ENCODE results near the gene ZNF534. TPM values are rescaled to one million over a fixed set of nuclear protein-coding genes. Genes with fewer than 3 reads are reported as not detected.
"Not testable (repeated sequence)": the region's sequence is repeated elsewhere in the genome, so short reads cannot be mapped to it uniquely, and the experiment has no call there.

The ZNF534 gene

GRCh38 chr19:52500474-52500873, 71.5 kb downstream of the ZNF534 start:
- not testable (repeated sequence) for H2AK5ac ChIP-seq (ENCODE audit: low read depth, low read length); H2BK120ac ChIP-seq (ENCODE audit: low read depth, low read length); H2BK15ac ChIP-seq (ENCODE audit: low read length); H4K8ac ChIP-seq (ENCODE audit: low read depth, low read length); H3K18ac ChIP-seq (ENCODE audit: low read length); H3K4me2 ChIP-seq (ENCODE audit: insufficient read depth, low read length, poor library complexity, severe bottlenecking); H3K9me3 ChIP-seq (replicated peaks in 1 of 2; ENCODE audit: control insufficient read depth in 2 of 2, insufficient read depth in 1 of 2, low read depth in 1 of 2, low read length in 2 of 2); H3K9ac ChIP-seq (ENCODE audit: low read depth, low read length, poor library complexity); H3K36me3 ChIP-seq (replicated peaks in 1 of 2; ENCODE audit: control insufficient read depth in 2 of 2, insufficient read depth in 2 of 2, low read length in 2 of 2); H3K4me3 ChIP-seq (ENCODE audit: low read length in 2 of 2); DNase-seq (ENCODE audit: low spot score); H2BK12ac ChIP-seq (ENCODE audit: low read length); H3K23ac ChIP-seq (ENCODE audit: low read depth, low read length, poor library complexity); H3K27ac ChIP-seq (replicated peaks; ENCODE audit: low read length); H3K4me1 ChIP-seq (ENCODE audit: control insufficient read depth in 2 of 2, insufficient read depth in 1 of 2, low read depth in 1 of 2, low read length in 2 of 2); H3K27me3 ChIP-seq (ENCODE audit: control insufficient read depth in 3 of 3, insufficient read depth in 3 of 3, low read depth in 1 of 3, low read length in 3 of 3); H3K14ac ChIP-seq (ENCODE audit: low read length); H2BK5ac ChIP-seq (ENCODE audit: low read length); H2AFZ ChIP-seq (ENCODE audit: low read length); H4K91ac ChIP-seq (ENCODE audit: low read depth, low read length, poor library complexity); H3K4ac ChIP-seq (ENCODE audit: low read length); H3K79me1 ChIP-seq (ENCODE audit: low read depth, low read length)
- WGBS, 2 donors (ENCODE audit: extremely low coverage in 2 of 2, insufficient read length in 2 of 2, insufficient replicate concordance in 1 of 2) = no CpG with 5 or more reads among the region's 3 CpGs

- not testable (repeated sequence) for H3K79me1 ChIP-seq (ENCODE audit: low read depth, low read length); H3K18ac ChIP-seq (ENCODE audit: low read length); H4K91ac ChIP-seq (ENCODE audit: low read depth, low read length, poor library complexity); H2BK15ac ChIP-seq (ENCODE audit: low read length); H3K27ac ChIP-seq (replicated peaks; ENCODE audit: low read length); H4K8ac ChIP-seq (ENCODE audit: low read depth, low read length); DNase-seq (ENCODE audit: low spot score); H3K4ac ChIP-seq (ENCODE audit: low read length); H3K36me3 ChIP-seq (replicated peaks in 1 of 2; ENCODE audit: control insufficient read depth in 2 of 2, insufficient read depth in 2 of 2, low read length in 2 of 2); H3K4me3 ChIP-seq (ENCODE audit: low read length in 2 of 2); H3K27me3 ChIP-seq (ENCODE audit: control insufficient read depth in 3 of 3, insufficient read depth in 3 of 3, low read depth in 1 of 3, low read length in 3 of 3); H3K9ac ChIP-seq (ENCODE audit: low read depth, low read length, poor library complexity); H3K9me3 ChIP-seq (replicated peaks in 1 of 2; ENCODE audit: control insufficient read depth in 2 of 2, insufficient read depth in 1 of 2, low read depth in 1 of 2, low read length in 2 of 2); H3K4me2 ChIP-seq (ENCODE audit: insufficient read depth, low read length, poor library complexity, severe bottlenecking); H2AK5ac ChIP-seq (ENCODE audit: low read depth, low read length); H2BK5ac ChIP-seq (ENCODE audit: low read length); H2BK12ac ChIP-seq (ENCODE audit: low read length); H3K14ac ChIP-seq (ENCODE audit: low read length); H3K23ac ChIP-seq (ENCODE audit: low read depth, low read length, poor library complexity); H2AFZ ChIP-seq (ENCODE audit: low read length); H3K4me1 ChIP-seq (ENCODE audit: control insufficient read depth in 2 of 2, insufficient read depth in 1 of 2, low read depth in 1 of 2, low read length in 2 of 2); H2BK120ac ChIP-seq (ENCODE audit: low read depth, low read length)
- no CpG with 5 or more reads among the region's 12 CpGs for WGBS, 2 donors (ENCODE audit: extremely low coverage in 2 of 2, insufficient read length in 2 of 2, insufficient replicate concordance in 1 of 2)
These were observed 72.0 kb downstream of the ZNF534 start for GRCh38 chr19:52500991-52501390.

Small RNA genes within 50 kb of the gene (small RNA-seq; reads per million reads assigned to genes)
- not detected for gene AC010332.1 (ENCODE audit: insufficient read depth)

All from neuronal stem cell (in vitro differentiated cells).